Caco-2 (cell line): ENCODE measurements around the gene NABP1. TPM values are rescaled to one million over a fixed set of nuclear protein-coding genes. Genes with fewer than 3 reads are reported as not detected.

Experiments
- BruUV-seq: library from RNA; stranded (reverse); fragments of 400-500 nt; replicated peaks from 2 replicates; lab custom pipeline; 2021; lab: Mats Ljungman, UMichigan
- CTCF ChIA-PET: fragments of 300-600 bp; sonication (Branson Sonifier 250); formaldehyde crosslinking; loops from one replicate; lab custom pipeline; 2022; ENCODE audit warnings: antibody characterized with exemption; lab: Charles Lee
- POLR2A ChIA-PET: fragments of 300-600 bp; sonication (Branson Sonifier 250); formaldehyde crosslinking; loops from one replicate; lab custom pipeline; 2022; ENCODE audit warnings: antibody characterized with exemption; lab: Charles Lee
- DNase-seq, 2 experiments: peaks; one replicate each; pipeline versions ENCODE4 v3.0.0 to v3.0.0-alpha.2; 2020 to 2022
- H3K27me3 ChIP-seq: replicated peaks from 2 replicates; pipeline ENCODE4 v1.6.0; 2011; ENCODE audit warnings: low read length; ENCODE audit not compliant: control insufficient read depth, insufficient read depth
- H3K36me3 ChIP-seq: 2 replicates; pipeline ENCODE4 v1.5.1; 2011; ENCODE audit warnings: low read length; ENCODE audit not compliant: control insufficient read depth, insufficient read depth
- H3K4me1 ChIP-seq: fragments of 250-450 bp; sonication (Bioruptor Pico); 2 replicates; pipeline ENCODE4 v1.5.1; 2020; ENCODE audit warnings: mild to moderate bottlenecking
- H3K4me3 ChIP-seq: 2 replicates; pipeline ENCODE4 v1.5.1; 2011; ENCODE audit warnings: low read depth, mild to moderate bottlenecking, control low read depth, low read length
- H3K9me3 ChIP-seq: fragments of 250-450 bp; sonication (Bioruptor Pico); 2 replicates; pipeline ENCODE4 v1.5.1; 2020; ENCODE audit warnings: mild to moderate bottlenecking, moderate library complexity
- H3K27ac Mint-ChIP-seq: one replicate; pipeline ENCODE4 v1.8.0; 2022; ENCODE audit warnings: mixed read lengths; ENCODE audit not compliant: unreplicated experiment
- H3K27me3 Mint-ChIP-seq: one replicate; pipeline ENCODE4 v1.8.0; 2022; ENCODE audit warnings: mixed read lengths; ENCODE audit not compliant: insufficient read depth, unreplicated experiment
- H3K36me3 Mint-ChIP-seq: one replicate; pipeline ENCODE4 v1.8.0; 2022; ENCODE audit warnings: mild to moderate bottlenecking, mixed read lengths; ENCODE audit not compliant: insufficient read depth, unreplicated experiment
- H3K4me1 Mint-ChIP-seq: one replicate; pipeline ENCODE4 v1.8.0; 2022; ENCODE audit warnings: low read depth, mixed read lengths; ENCODE audit not compliant: unreplicated experiment
- H3K4me3 Mint-ChIP-seq: one replicate; pipeline ENCODE4 v1.8.0; 2022; ENCODE audit warnings: mild to moderate bottlenecking, moderate library complexity, mixed read lengths; ENCODE audit not compliant: unreplicated experiment
- H3K9me3 Mint-ChIP-seq: one replicate; pipeline ENCODE4 v1.8.0; 2022; ENCODE audit warnings: mixed read lengths; ENCODE audit not compliant: unreplicated experiment
- intact Hi-C: fragments of 100-400 bp; cut with micrococcal nuclease; formaldehyde crosslinking; loops from one replicate; pipeline ENCODE4 v1.10.0; 2022; ENCODE audit not compliant: unreplicated experiment
- total RNA-seq: library from RNA; stranded (reverse); gene quantifications from 2 replicates; pipeline ENCODE4 v1.2.3, GENCODE V29; 2022
- TF ChIP-seq, protein P1 (sequence below), 2 experiments: fragments of 200-600 bp in 1 of 2; IDR thresholded peaks; 1 replicate in 1 of 2; 2 replicates in 1 of 2; pipeline versions ENCODE4 v1.5.1 to v1.8.0; 2011 to 2022; ENCODE audit warnings: antibody characterized with exemption in 1 of 2, control low read depth in 1 of 2, inconsistent platforms in 1 of 2, low read depth in 1 of 2, low read length in 1 of 2, mild to moderate bottlenecking in 1 of 2, moderate library complexity in 1 of 2; ENCODE audit not compliant: insufficient read depth in 1 of 2, severe bottlenecking in 1 of 2, unreplicated experiment in 1 of 2

The NABP1 gene
- total RNA-seq, 1 experiment from 2014 or later: 89.8 TPM

DNA sequence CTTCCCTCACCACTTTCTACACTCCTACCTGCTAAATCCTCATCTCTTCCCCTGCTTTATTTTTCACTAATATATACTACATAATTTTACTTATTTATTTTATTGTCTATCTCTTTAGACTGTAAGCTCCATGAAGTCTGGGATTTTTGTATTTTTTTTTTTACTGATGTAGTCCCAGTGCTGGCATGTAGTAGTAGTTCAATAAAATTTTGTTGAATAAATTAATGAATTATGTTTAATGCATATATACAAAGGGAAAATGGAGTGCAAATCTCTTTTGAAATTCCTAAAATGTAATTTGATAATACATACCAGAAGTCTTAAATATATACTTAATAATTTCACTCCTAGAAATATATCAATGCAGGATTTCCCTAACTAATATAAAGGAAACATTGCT, 7.1 kb upstream of the NABP1 start:
- CTCF ChIA-PET: no interaction called here
- H3K9me3 ChIP-seq: no peaks in the 10 kb centered on the region

DNA sequence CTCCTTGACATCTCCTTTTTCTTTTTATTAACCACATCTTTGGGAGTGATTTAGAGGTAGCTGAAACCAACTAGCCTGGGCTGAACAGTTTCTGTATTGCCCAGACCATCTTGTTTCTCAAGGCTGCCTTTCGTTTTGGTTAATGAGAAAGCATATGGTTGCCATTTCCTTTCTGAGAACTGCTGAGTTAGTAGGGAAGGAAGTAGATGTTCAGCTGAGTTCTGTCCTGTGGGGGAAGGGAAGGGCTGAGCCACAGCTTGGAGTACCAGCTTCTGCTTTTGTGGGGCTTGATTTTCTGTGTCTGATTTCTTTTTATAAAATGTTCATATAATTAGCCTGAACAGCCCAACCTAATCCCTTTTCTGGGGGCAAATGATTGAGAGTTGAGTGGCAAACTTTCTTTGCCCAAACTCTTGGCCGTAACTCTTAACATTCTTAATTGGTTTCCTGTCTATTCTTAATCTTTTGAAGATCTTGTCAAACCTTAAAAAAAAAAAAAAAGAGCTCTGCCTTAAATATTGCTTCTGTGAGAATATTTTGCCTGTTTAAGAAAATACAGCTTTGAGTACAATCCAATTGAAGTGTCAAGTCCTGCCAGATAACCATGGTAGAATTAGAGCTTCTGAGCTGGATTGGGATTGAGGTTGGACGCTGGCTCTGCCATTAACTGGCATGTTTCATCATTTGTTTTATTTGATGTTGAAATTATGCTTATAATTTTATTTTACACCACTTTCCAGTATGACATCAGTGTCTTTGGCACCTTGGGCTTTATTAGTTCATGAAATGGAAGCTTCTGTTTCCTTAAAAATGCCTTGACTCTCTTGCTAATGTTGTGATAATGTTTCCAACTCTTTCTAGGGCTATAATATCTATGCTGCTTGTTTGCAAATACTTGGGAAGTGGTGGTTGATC, 1.9 kb upstream of the NABP1 start:
- ChIA-PET POLR2A (interaction anchor here (0.9 to 3.2 kb wide), 4 partner anchors 12 to 110 kb away, joined by 3 to 74 read pairs (median 6); no protein-coding TSS in a partner anchor), CTCF (interaction anchor here (0.6 to 1.1 kb wide), 2 partner anchors 109 to 110 kb away, joined by 3 to 4 read pairs; no protein-coding TSS in a partner anchor)
- H3K4me3 ChIP-seq: no peak overlapping the region
- H3K36me3 Mint-ChIP-seq: peaks cover 36% of the 10 kb centered on the region
- intact Hi-C loops: no loop called here
- no peaks in the 10 kb centered on the region for H3K9me3 ChIP-seq
- H3K27me3 Mint-ChIP-seq: no peaks in the 10 kb centered on the region
- no peak for DNase-seq
- peaks cover 5% of the 10 kb centered on the region for H3K4me1 Mint-ChIP-seq
- BruUV-seq: no TSS peak
- no peaks in the 10 kb centered on the region for H3K9me3 Mint-ChIP-seq
- TF ChIP-seq, protein P1, sequence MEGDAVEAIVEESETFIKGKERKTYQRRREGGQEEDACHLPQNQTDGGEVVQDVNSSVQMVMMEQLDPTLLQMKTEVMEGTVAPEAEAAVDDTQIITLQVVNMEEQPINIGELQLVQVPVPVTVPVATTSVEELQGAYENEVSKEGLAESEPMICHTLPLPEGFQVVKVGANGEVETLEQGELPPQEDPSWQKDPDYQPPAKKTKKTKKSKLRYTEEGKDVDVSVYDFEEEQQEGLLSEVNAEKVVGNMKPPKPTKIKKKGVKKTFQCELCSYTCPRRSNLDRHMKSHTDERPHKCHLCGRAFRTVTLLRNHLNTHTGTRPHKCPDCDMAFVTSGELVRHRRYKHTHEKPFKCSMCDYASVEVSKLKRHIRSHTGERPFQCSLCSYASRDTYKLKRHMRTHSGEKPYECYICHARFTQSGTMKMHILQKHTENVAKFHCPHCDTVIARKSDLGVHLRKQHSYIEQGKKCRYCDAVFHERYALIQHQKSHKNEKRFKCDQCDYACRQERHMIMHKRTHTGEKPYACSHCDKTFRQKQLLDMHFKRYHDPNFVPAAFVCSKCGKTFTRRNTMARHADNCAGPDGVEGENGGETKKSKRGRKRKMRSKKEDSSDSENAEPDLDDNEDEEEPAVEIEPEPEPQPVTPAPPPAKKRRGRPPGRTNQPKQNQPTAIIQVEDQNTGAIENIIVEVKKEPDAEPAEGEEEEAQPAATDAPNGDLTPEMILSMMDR (IDR thresholded peaks at IDR 0.05; ENCODE audit: insufficient read depth in 1 of 2, low read depth in 1 of 2, low read length in 1 of 2, severe bottlenecking in 1 of 2, unreplicated experiment in 1 of 2): no peak
- H3K4me1 ChIP-seq: peaks cover 20% of the 10 kb centered on the region
- H3K27me3 ChIP-seq: no peaks in the 10 kb centered on the region; the same call in 1 of the 2 replicates
- H3K4me3 Mint-ChIP-seq: peak overlapping the region; percentile 99
- H3K36me3 ChIP-seq: no peaks in the 10 kb centered on the region
- H3K27ac Mint-ChIP-seq: peak overlapping the region; percentile 99

More for the DNA sequence above, 7.1 kb upstream of the NABP1 start:
- Mint-ChIP-seq H3K4me1 (peaks cover 7% of the 10 kb centered on the region), H3K27me3 (no peaks in the 10 kb centered on the region), H3K4me3 (no peak overlapping the region), H3K9me3 (no peaks in the 10 kb centered on the region), H3K27ac (no peak overlapping the region), H3K36me3 (no peaks in the 10 kb centered on the region)
- Histone ChIP-seq H3K36me3 (no peaks in the 10 kb centered on the region), H3K27me3 (no peaks in the 10 kb centered on the region; the same call in 1 of the 2 replicates), H3K4me3 (no peak overlapping the region), H3K4me1 (peaks cover 15% of the 10 kb centered on the region; the same call in 1 of the 2 replicates)
- no peak for DNase-seq
- POLR2A ChIA-PET: no interaction called here
- TF ChIP-seq, protein P1 (IDR thresholded peaks at IDR 0.05; ENCODE audit: insufficient read depth in 1 of 2, low read depth in 1 of 2, low read length in 1 of 2, severe bottlenecking in 1 of 2, unreplicated experiment in 1 of 2): no peak
- no TSS peak for BruUV-seq
- intact Hi-C loops: no loop called here
